PFSK-1 (cell line): ENCODE data around the gene LGALS7.

Source experiments
- FOXP2 ChIP-seq: optimal IDR thresholded peaks from 2 replicates; pipeline ENCODE3; 2011; ENCODE audit warnings: borderline replicate concordance, control low read depth, inconsistent platforms; ENCODE audit not compliant: insufficient read depth; ENCODE audit errors: extremely low read length, extremely low read depth
- POLR2AphosphoS5 ChIP-seq: IDR thresholded peaks from 2 replicates; pipeline ENCODE4 v1.6.1; 2012; ENCODE audit warnings: low read depth, mild to moderate bottlenecking, control low read depth, low read length, moderate library complexity
- SIN3A ChIP-seq: IDR thresholded peaks from 2 replicates; pipeline ENCODE4 v1.6.1; 2012; ENCODE audit warnings: mild to moderate bottlenecking, low read length, moderate library complexity, borderline replicate concordance; ENCODE audit not compliant: insufficient read depth
- TF ChIP-seq, protein P1 (sequence below), 2 experiments: IDR thresholded peaks; 2 replicates each; pipeline versions ENCODE4 v1.6.1 to v1.8.0; 2011 to 2012; ENCODE audit warnings: low read depth in 2 of 2, low read length in 2 of 2, control low read depth in 1 of 2, inconsistent platforms in 1 of 2, mild to moderate bottlenecking in 1 of 2, moderate library complexity in 1 of 2; ENCODE audit not compliant: insufficient read depth in 1 of 2

DNA sequence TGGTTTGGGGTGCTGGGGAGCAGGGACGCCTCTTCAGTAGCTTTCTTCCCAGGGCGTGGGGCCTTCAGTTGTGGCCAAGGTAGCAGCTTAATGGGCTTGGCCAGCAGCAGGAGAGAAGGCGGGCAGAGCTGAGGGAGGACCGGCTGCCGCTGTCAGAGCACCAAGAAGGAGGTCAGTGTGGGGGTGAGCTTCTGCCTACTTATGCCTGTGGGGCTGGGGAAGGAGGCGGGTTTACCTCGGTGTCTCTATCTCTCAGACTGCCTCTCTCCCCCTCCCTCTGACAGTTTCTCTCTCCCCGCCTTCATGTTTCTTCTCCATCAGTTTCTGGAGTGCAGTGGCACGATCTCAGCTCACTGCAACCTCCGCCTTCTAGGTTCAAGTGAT, 29.0 kb downstream of the LGALS7 start, which contains the start of gene CAPN12:
- TF ChIP-seq FOXP2 (no peak), POLR2AphosphoS5 (no peak), SIN3A (no peak)
- TF ChIP-seq, protein P1, sequence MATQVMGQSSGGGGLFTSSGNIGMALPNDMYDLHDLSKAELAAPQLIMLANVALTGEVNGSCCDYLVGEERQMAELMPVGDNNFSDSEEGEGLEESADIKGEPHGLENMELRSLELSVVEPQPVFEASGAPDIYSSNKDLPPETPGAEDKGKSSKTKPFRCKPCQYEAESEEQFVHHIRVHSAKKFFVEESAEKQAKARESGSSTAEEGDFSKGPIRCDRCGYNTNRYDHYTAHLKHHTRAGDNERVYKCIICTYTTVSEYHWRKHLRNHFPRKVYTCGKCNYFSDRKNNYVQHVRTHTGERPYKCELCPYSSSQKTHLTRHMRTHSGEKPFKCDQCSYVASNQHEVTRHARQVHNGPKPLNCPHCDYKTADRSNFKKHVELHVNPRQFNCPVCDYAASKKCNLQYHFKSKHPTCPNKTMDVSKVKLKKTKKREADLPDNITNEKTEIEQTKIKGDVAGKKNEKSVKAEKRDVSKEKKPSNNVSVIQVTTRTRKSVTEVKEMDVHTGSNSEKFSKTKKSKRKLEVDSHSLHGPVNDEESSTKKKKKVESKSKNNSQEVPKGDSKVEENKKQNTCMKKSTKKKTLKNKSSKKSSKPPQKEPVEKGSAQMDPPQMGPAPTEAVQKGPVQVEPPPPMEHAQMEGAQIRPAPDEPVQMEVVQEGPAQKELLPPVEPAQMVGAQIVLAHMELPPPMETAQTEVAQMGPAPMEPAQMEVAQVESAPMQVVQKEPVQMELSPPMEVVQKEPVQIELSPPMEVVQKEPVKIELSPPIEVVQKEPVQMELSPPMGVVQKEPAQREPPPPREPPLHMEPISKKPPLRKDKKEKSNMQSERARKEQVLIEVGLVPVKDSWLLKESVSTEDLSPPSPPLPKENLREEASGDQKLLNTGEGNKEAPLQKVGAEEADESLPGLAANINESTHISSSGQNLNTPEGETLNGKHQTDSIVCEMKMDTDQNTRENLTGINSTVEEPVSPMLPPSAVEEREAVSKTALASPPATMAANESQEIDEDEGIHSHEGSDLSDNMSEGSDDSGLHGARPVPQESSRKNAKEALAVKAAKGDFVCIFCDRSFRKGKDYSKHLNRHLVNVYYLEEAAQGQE (IDR thresholded peaks at IDR 0.05; ENCODE audit: insufficient read depth in 1 of 2, low read depth in 2 of 2, low read length in 2 of 2), result no peak
